HFFc6 (cell line): ENCODE measurements around the gene OTC. TPM values are rescaled to one million over a fixed set of nuclear protein-coding genes. Genes with fewer than 3 reads are reported as not detected.

ENCODE experiments used
- DNase-seq: peaks from one replicate; pipeline ENCODE4 v3.0.0-alpha.2; 2018
- H3K27ac Mint-ChIP-seq: 2 replicates; pipeline ENCODE4 v1.8.0; 2020; ENCODE audit warnings: mild to moderate bottlenecking, mixed read lengths
- H3K27me3 Mint-ChIP-seq: 2 replicates; pipeline ENCODE4 v1.8.0; 2021; ENCODE audit warnings: mild to moderate bottlenecking, moderate library complexity, mixed read lengths; ENCODE audit not compliant: insufficient read depth
- H3K36me3 Mint-ChIP-seq: 2 replicates; pipeline ENCODE4 v1.8.0; 2021; ENCODE audit warnings: low read depth, mixed read lengths
- H3K4me1 Mint-ChIP-seq: 2 replicates; pipeline ENCODE4 v1.8.0; 2020; ENCODE audit warnings: low read depth, mixed read lengths
- H3K4me3 Mint-ChIP-seq: 2 replicates; pipeline ENCODE4 v1.8.0; 2020; ENCODE audit warnings: mild to moderate bottlenecking, moderate library complexity, mixed read lengths
- H3K9me3 Mint-ChIP-seq: 2 replicates; pipeline ENCODE4 v1.8.0; 2020; ENCODE audit warnings: mild to moderate bottlenecking, mixed read lengths
- total RNA-seq, 6 experiments: library from RNA; stranded (reverse); fragmentation: NEBNext Ultra II Directional; extraction: Animal tissue kit (Norgen Biotek cat#: 25700); gene quantifications; 2 replicates in 1 of 6; 3 replicates in 5 of 6; pipeline ENCODE4 v1.2.3, GENCODE V29; 2021
- TF ChIP-seq, protein P1 (sequence below): fragments of 200-600 bp; sonication (generic); IDR thresholded peaks from 2 replicates; pipeline ENCODE4 v1.5.0; 2021; ENCODE audit warnings: antibody characterized with exemption, mild to moderate bottlenecking

Gene OTC
- total RNA-seq, 6 experiments from 2014 or later = not detected

DNA sequence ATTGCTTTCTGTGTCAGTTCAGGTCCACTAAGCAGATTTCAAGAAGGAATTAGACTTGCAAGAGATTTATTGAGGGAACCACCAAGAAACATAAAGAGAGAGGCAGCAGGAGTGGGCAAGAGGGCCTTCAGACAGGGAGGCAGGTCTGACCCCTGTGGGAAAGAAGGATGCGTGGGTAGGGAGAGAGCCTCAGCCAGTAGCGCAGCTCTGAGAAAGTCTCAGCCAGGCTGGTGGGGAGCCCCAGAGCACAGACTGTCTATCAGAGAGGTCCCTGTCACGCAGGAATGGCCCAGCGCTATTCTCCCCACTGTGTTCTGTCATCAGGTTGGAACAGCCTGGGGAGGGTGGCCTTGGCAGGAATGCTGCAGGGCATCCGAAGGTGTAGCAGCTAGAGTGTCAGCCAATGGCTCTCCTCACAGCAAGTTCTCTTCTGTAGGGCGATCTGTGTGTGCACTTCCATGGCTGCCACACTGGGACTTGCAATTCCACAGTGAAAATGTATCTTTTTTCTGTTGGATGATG lies 48.0 kb downstream of the OTC start:
- no peak for DNase-seq
- TF ChIP-seq, protein P1, sequence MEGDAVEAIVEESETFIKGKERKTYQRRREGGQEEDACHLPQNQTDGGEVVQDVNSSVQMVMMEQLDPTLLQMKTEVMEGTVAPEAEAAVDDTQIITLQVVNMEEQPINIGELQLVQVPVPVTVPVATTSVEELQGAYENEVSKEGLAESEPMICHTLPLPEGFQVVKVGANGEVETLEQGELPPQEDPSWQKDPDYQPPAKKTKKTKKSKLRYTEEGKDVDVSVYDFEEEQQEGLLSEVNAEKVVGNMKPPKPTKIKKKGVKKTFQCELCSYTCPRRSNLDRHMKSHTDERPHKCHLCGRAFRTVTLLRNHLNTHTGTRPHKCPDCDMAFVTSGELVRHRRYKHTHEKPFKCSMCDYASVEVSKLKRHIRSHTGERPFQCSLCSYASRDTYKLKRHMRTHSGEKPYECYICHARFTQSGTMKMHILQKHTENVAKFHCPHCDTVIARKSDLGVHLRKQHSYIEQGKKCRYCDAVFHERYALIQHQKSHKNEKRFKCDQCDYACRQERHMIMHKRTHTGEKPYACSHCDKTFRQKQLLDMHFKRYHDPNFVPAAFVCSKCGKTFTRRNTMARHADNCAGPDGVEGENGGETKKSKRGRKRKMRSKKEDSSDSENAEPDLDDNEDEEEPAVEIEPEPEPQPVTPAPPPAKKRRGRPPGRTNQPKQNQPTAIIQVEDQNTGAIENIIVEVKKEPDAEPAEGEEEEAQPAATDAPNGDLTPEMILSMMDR = no peak
- no peak overlapping the region for H3K27ac Mint-ChIP-seq

DNA sequence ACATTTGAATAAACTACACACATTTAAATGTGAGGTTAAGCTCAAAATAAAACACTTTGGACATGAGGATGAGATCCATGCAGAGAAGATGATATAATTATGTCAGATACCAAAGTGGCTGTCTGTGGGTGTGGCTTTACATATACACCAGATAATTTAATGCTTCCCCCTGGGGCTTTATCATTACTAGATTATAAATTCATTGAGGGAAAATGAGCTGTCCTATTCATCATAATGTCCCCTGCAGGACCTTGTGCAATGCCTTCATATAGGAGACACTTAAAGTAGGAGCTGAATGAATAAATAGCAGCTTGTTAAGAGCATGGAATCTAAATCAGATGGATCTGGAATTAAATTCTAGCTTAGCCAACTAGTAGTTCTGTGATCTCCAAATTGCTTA lies 49.7 kb downstream of the OTC start:
- Mint-ChIP-seq H3K4me3 (no peak overlapping the region), H3K27ac (no peak overlapping the region), H3K27me3 (no peaks in the 10 kb centered on the region; the same call in none of the 2 replicates), H3K9me3 (no peaks in the 10 kb centered on the region), H3K4me1 (no peaks in the 10 kb centered on the region), H3K36me3 (no peaks in the 10 kb centered on the region)
- DNase-seq = no peak
- TF ChIP-seq, protein P1 = no peak

More for the DNA sequence above, 48.0 kb downstream of the OTC start:
- Mint-ChIP-seq H3K9me3 (no peaks in the 10 kb centered on the region), H3K27me3 (no peaks in the 10 kb centered on the region; the same call in none of the 2 replicates), H3K36me3 (no peaks in the 10 kb centered on the region), H3K4me3 (no peak overlapping the region), H3K4me1 (no peaks in the 10 kb centered on the region)

DNA sequence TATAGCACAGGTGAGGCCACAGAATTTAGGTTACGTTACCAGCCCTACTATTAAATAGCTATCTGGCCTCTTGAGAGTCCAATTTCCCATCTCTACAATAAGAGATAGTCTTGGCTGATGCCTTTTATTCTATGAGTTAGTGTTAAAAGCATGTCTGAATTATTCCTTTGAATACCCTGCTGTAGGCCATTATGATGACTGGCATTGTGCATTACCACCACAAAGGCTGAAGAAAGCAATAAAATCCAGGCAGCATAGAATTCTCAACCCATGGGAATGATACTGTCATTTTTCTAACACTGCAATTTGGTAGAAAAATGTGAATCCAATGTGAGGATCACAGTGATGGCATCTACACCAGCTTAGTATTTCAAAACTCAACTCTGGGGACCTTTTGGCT lies 51.4 kb downstream of the OTC start:
- TF ChIP-seq, protein P1 = no peak

DNA sequence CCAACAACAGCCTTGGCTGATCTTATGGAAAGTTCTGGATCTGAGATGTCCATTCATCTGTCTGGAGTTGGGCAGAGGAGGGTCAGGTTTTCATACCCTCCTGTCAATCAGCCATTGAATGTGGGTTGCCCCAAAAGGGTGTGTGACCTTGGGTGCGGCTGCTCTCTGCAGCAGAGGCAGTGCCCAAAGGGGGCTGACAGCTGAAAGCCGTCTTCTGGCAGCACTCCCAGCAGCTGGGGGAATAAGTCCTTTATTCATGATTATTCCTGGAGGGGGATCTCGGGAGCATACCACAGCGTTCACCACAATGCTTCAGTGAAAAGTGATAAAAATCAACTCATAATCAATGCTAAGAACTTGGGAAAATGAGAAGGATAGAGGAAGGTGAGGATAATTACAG lies 54.7 kb downstream of the OTC start:
- Mint-ChIP-seq H3K27me3 (peaks cover 2% of the 10 kb centered on the region), H3K27ac (no peak overlapping the region), H3K9me3 (no peaks in the 10 kb centered on the region), H3K4me1 (no peaks in the 10 kb centered on the region), H3K36me3 (no peaks in the 10 kb centered on the region), H3K4me3 (no peak overlapping the region)
- DNase-seq = no peak
- TF ChIP-seq, protein P1 = no peak

More for the DNA sequence above, 51.4 kb downstream of the OTC start:
- H3K4me3 Mint-ChIP-seq = no peak overlapping the region
- no peak for DNase-seq
- no peaks in the 10 kb centered on the region for H3K36me3 Mint-ChIP-seq
- H3K4me1 Mint-ChIP-seq = no peaks in the 10 kb centered on the region
- H3K9me3 Mint-ChIP-seq = no peaks in the 10 kb centered on the region
- H3K27me3 Mint-ChIP-seq = peaks cover 2% of the 10 kb centered on the region
- no peak overlapping the region for H3K27ac Mint-ChIP-seq

DNA sequence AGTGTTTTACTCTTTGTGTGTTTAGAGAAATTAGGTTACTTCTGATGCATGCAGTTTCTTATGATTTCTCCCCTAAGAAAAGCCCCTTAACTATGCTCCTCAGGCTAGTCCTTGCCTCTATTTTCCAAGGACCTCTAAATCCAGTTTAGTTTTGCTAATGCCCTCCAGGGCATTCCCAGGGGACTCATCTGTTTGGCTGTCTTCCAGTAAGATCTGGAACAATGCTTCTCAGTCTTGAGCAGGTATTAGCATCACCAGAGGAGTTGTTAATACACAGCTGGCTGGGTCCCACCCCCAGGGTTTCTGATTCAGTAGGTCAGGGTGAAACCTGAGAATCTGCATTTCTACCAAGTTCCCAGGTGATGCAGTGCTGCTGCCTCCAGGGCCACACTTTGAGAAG lies 56.9 kb downstream of the OTC start:
- peaks cover 2% of the 10 kb centered on the region for H3K27me3 Mint-ChIP-seq
- DNase-seq = no peak
- no peaks in the 10 kb centered on the region for H3K4me1 Mint-ChIP-seq
- TF ChIP-seq, protein P1 = no peak
- no peaks in the 10 kb centered on the region for H3K36me3 Mint-ChIP-seq
- H3K27ac Mint-ChIP-seq = no peak overlapping the region
- H3K4me3 Mint-ChIP-seq = no peak overlapping the region
- H3K9me3 Mint-ChIP-seq = no peaks in the 10 kb centered on the region

DNA sequence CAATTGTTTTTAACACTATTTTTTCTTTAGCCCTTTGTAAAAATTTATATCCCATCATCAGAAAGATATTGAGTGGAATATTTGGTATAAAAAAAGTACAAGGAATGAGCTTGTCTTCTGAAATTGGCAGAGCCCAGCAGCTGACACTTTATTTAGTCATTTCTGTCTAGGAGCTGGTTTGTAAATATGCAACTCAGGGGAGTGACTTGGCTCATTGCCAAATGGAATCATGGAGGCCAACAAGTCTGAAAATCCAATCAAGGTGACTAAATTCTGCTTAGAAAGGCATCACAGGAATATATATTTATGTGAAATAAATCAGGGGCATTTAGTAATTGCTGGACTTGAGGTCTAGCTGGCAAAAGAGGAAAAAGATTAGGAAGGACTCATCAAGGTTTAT lies 74.4 kb downstream of the OTC start:
- Mint-ChIP-seq H3K27me3 (no peaks in the 10 kb centered on the region), H3K4me1 (no peaks in the 10 kb centered on the region), H3K4me3 (no peak overlapping the region), H3K9me3 (no peaks in the 10 kb centered on the region), H3K27ac (no peak overlapping the region), H3K36me3 (no peaks in the 10 kb centered on the region)
- no peak for DNase-seq
- TF ChIP-seq, protein P1 = no peak
